Stimulated activated CD4-positive, alpha-beta T cell treated with anti-CD3 and anti-CD28 coated beads, Interleukin-2, amount 100 ng/mL, for 48 hours (primary cell): ENCODE data around the gene STON2.
"Not testable (repeated sequence)": the region's sequence is repeated elsewhere in the genome, so short reads cannot be mapped to it uniquely, and the experiment has no call there.

ENCODE experiments used
- DNase-seq, 2 donors: peaks; one replicate each; pipeline ENCODE4 v3.0.0-alpha.2; 2020

Gene STON2

DNA sequence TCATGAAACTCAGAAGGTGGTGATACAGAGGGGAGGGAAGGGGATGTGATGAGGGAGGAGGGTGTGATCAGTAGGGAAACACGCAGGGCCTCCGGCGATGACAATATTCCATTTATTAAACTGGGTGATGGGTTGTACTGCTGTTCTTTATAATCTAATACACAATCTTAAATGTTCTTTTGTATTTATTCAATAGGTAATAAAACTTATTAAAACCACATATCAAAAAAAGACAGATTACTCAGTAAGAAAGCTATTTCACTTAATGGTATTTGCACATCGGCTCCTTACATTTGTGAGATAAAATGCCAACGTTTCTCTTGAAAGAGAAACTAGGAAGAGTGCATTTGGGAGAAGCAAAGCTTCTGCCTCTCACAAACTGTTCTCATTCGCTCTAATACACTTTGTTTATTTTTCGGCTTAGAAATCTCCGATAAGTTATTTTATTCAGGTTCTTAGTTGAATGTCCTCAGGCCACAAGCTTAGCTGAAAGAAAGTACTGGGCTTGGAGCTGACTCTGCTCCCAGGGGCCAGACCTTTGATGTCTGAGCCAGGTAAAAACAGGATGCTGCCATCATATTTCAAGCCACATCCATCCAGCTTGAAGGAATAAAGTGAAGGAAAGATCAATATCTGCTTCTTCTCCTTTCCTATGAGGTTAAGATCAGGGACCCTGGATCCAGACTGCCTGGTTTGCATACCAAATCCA, 17.5 kb downstream of the STON2 start:
- no peak for DNase-seq

DNA sequence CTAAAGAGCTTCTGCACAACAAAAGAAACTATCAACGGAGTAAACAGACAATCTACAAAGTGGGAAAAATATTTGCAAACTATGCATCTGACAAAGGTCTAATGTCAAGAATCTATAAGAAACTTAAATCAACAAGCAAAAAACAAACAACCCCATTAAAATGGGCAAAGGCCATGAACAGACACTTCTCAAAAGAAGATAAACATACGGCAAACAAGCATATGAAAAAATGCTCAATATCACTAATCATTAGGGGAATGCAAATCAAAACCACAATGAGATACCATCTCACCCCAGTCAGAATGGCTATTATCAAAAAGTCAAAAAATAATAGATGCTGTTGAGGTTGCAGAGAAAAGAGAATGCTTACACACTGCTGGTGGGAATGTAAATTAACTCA, 20.1 kb downstream of the STON2 start:
- DNase-seq = not testable (repeated sequence)

DNA sequence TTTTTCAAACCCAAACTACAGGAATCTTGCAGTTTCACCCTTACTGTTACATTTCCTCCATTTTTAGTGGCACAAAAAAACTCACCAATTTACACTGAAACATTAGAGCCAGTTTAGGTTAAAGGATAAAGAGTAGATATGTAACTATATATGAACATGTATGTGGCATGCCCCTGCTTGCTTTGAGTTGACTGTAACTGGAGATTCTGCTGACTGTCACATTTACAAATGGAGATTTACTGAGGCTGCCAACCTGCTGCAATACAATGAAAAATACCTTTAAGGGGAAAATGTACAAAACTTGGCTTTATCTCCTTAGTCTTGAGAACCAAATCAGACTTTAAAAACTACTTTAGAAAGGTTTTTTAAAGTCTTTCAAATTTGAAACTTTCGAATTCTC, 28.3 kb downstream of the STON2 start:
- no peak for DNase-seq

DNA sequence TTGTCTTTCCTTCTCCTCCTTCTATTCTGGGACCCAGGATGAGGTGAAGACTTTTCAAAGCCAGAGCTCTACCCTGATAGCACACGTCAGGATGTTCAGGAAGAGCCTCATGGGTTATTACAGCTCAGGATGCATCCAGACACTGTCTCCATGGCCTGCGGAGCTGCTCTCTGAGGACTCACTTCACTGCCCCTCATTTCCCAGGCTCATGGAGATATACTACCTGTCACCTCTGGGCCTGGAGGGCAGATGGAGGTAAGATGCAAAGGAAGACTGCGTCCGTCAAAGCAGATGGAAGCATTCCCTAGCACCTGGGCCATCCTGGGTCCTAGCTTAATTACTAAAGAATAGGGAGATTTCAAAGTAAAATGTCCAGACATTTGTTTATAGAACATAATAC, 32.6 kb downstream of the STON2 start:
- DNase-seq = no peak

DNA sequence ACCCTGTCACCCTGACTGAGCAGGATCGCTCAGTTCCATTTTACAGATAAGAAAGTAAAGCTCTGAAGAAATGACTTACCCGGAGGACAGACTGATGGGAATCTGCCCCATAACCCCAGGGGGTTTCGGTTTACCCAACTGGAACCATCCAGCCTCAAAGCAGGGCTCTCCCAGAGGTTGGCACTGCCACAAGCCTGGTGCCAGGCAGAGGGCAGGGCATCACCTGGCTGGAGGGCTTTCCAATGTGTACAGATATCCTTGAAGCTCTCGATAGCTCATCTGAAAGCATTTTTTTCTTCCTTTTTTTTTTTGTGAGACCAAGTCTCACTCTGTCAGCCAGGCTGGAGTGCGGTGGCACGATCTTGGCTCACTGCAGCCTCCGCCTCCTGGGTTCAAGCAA, 33.2 kb downstream of the STON2 start:
- DNase-seq = no peak

DNA sequence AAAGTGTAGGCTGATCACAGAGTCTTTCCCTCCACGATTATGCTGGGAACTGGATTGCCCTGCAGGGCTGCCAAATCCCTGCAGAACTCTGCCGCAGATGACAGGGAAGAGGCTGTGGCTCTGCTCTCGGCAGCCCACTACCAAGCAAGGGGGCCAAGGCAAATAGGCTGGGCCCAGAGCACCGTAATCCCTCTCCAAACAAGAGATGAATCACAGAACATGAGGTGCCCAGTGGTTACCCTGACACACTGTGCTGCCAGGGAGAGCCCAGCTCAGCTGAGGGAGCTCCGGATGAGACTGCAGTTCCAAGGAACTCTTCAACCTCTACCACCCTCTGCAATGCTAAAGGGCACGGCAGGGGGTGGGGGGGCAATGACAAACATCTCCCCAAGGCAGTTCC, 33.9 kb downstream of the STON2 start:
- DNase-seq = no peak

DNA sequence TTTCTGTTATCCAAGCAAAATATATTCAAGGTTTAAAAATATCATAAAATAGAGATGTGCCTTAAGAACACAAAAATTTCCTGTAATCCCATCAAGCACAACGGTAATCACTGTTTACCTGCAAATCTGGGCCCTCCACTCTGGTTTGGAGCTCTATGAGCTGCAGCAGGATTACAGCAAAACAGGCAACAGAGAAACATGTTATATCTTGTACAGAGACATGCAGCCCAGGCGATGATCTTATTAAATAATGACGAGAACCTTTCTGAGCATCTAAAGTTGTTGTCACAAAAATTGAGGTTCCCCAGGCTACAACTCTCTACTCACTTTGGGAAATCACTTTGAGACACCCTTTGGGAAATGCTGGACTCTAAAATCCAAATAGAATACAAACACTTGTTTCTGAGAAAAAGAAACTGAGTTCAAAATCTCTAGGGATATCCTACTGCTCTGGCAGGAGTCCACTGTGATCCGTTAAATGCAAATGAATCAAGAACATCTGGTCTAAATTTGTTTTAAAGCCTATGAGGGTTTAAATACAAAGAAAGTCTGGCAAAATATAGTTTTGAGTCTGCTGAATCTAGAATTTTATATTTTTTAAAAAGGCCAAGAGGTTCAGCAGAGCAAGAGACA, 36.3 kb downstream of the STON2 start:
- DNase-seq = no peak

DNA sequence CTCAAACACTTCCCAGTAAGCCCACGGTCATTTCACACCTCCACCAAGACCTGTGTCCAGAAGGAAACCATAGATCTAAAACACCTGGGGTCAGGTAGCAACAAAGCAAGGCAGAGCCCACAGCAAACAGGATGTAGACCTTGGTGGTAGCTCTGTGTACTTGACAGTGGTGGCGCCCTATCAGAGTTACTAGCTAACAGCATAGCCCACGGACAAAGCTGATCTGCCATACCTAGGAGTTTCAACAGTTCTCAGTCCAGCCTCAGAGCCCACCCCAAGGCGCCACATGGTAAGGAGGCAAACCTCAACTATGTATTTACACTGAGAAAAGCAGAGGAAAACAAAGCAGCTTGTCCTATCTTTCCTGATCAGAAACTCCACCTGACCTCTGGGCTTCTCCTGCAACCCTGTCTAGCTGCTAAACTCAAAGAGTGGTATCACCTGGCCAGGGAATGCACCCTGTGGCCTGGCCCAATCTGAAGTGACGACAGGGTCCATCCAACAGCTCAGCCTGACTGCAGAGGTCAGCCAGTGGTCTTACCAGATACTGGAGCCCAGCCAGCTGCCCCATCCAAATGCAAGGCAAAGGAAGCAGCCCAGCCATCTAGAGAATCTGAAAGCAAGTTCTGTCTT, 46.3 kb downstream of the STON2 start:
- DNase-seq = no peak

DNA sequence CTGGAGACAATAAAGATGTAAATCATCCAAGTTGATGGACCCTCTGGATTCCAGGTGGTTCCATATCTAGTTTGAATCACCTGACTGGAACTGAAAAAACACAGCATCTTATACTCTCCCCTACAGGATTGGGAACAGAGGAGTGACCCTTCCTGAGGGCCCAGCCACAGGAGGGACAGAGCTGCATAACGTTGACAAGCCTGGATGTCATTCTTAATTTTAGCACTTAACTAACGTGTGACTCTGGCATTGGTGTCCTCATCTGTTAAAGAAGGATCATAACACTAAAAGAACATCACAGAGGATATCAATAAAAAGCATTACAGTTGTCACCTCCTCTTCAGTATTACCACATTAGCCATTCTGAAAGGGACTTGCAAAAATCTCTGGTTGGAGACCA, 47.7 kb downstream of the STON2 start:
- no peak for DNase-seq

DNA sequence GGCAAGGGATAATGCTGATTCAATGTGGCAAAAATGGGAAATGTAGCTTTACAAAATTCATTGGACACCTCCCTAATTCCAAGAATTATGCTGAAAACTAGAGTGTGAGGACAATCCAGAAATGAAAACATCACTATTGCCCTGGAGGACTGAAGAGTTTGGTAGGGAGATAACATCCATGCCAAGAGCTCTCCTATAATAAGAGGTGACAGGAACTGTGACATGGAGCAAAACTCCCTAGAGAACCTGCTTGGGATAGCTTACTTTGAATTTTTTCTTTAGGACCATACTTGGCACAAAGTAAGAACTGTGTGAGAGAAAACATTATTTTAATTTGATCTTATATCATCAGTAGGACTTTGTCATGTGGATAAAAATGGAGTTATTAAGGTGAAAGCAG, 48.9 kb downstream of the STON2 start:
- no peak for DNase-seq

DNA sequence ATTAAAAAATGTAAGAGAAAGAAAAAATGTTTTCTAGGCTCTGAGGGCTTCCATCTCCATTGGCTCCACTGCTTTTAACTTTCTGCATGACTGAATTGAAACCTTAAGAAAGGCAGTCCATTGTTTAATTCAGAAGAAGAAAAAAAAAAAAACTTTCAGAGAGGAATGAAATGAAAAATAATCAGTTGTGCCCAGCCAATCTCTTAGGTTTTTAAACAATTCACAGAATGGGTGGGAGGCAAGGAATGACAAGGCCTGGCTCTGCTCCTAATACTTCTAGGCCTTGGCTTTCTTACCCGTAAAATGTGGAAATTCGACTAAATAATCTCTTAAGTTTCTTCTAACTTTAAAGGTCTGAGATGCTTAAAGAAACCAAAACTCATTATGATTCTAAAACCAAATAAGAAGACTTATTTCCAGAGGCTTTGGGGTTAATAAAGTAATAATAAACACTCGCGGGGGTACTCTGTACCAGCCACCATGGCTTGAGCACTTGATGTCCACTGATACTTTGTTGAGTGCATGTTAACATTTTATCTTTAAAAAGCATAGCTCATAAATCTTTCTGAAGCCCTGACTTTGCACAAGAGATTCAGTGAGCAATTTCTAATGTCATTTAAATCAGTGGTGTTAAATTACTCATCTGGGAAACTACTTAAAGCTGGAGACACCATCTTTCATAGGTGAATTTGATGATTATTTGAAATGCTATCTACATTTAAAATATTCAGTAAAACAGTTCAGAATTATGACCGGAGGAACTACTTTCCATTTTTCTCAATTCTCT, 49.6 kb downstream of the STON2 start:
- no peak for DNase-seq

DNA sequence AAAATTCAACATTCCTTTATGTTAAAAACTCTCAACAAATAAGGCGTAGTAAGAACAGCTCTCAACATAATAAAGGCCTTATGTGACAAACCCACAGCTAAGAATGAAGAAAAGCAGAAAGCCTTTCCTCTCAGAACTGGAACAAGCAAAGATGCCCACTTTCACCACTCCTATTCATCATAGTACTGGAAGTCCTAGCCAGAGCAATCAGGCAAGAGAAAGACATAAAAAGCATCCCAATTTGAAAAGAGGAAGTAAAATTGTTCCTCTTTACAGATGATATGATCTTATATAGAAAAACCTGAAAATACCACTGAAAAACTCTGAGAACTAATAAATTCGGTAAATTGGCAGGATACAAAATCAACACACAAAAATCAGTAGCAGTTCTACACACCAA, 52.1 kb downstream of the STON2 start:
- no peak for DNase-seq

DNA sequence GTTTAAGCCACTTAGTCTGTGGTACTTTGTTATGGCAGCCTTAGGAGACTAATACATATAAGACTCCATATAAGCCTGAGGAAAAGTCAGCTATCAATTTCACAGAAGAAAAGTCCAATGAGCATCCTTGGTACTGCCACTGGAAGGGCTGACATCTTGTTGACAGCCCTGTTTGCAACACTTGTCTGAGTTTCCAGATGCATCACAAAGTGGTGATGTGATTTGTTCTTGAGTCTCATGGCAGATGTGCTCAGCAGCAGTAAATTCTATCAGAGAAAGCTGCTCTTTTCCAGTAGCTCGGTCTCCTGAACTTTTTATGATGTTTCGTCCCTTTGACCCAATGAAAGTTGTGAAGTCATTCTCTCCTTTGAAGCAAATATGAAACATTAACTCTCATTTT, 54.3 kb downstream of the STON2 start:
- no peak for DNase-seq

DNA sequence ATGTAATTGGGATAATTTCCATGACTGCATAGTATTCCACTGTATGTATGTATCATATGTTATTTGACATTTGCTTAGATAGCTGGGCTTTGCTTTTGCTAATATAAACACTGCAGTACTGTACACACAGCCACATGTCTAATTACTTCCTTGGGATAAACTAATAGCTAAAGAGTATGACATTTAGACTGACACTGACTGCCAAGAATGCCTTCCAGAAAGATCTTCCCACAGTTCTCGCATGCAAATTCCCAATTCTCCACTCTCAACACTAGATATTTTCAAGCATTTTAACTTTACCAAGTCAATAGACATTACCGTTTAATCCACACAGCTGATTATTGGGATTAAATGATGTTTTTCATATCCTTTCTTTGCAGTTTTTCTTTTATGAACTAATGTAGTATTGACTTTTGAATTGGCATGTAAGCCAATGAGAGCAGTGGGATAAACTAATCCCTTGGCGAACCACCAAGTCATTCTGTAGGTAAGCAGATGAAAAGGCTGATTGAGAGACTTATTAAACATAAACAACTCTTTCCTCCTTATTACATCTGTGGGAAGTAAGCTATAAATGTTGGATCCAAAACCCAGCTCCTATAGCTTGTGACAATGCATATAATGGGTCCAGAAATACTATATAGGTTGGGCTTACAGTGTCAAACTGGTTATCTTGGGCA, 55.5 kb downstream of the STON2 start:
- DNase-seq = no peak

DNA sequence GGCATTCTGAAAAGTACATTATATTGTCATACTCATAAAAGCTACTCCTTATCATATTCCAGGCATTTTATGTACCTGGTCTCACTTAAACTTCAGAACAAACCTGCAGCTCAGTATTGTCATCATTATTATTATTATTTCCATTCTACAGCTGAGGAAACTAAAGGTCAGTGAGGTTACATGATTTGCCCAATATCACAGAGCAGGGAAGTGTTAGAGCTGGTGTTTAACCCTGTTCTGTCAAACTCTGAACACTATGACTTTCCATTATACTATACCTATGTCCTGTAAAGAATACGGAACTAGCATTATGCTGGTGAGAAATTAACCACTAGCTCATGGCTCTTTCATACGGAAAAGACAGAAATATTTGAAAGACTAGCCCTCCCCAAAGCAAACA, 56.4 kb downstream of the STON2 start:
- DNase-seq = no peak

DNA sequence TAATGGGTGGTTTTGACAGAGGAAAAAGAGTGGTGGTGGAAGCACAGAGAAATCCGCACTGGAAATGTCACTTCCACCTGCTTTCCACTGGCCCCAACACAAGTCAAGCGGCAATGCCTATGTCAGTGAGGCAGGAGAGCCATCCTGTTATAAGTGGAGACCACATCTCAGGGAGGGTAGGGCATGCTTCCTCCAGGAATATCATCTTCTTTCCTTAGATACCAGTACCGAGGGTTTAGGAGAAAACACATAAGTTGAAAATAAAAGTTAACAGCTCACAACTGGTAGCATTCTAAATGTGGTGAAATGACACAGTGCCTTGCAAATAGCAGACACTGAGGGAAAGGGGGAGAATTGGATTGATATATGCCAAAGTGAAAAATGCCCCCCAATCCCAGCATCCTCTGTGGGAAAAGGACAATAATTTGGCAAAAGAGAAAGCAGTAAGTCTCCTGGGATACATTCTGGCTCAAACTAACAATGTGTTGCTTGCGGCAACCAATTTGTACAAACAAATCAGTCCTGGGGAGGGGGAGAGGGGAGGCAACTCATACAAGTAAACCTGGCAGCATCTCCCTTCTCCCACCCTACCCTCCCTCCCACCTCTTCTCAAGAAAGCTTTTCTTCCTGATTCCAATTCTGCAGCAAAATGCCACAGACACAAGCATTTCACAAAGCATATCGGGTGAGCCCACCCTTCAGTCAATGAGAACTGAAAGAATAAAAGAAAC, 57.1 kb downstream of the STON2 start:
- no peak for DNase-seq

DNA sequence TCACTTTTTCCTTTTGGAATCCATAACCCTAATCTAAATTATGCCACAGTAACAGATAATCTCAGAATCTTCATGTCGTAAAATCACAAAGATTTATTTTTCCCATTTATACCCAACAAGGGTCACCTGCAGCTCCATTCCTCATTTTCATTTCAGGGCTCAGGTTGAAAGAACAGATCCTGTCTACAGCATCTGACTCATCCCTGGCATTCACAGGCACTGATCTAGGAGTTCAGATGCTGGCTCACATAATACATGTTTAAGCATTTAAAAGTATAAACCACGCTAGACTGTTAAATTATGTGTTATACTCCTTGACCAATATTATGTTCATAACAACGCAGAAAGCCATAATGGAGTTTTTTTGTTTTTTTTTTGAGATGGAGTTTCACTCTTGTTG, 58.3 kb downstream of the STON2 start:
- no peak for DNase-seq

DNA sequence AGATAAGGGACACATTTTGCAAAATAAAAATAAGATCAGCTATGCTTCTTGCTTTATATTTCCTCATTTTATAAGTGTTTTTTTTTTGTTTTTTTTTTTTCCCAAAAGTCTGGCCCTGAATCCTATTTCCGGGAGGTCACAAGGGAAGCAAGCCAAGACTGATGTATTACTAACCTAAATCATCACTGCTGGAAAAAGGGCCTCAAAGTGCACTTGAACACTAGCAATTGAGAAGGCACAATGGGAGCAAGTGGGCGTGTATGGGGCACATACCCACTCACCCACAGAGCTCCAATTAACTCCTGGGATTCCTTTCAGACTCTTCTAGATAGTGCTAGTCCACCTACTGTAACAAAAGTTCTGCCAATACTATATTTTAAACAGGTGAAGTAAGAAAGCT, 58.8 kb downstream of the STON2 start:
- no peak for DNase-seq

DNA sequence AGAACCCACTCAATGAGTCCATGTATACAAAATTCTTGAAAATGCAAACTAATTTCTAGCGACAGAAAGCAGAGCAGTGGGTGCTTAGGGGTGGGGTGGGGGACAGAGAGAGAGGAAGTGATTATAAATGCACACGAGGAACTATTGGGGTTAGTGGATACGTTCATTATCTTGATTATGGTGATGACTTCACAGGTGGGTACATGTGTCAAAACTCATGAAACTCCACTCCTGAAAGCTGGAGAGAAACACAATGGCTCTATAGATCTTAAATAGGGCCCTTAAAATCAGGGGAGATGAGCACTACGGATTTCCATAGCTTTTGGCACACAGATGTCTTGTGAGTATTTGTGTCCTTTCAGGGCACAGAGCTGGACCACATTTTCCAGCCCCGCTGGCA, 59.9 kb downstream of the STON2 start:
- no peak for DNase-seq

DNA sequence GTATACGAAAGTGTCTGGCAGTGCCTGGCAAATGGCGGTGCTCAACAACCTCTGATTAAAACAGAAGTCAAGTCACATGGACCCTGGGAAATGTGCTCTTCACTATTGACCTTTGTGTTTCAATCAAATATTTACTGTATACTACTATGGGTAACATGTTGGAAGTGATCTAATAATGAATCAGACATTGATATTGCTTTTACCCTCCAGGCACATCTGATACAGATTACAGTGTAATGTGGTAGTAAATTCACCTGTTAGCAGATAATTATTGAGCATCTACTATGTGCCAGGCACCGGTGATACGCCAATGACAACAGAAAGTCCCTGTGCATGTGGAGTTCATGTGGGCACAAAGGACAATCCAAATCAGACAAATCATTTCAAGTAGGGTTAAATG, 63.1 kb downstream of the STON2 start:
- no peak for DNase-seq

DNA sequence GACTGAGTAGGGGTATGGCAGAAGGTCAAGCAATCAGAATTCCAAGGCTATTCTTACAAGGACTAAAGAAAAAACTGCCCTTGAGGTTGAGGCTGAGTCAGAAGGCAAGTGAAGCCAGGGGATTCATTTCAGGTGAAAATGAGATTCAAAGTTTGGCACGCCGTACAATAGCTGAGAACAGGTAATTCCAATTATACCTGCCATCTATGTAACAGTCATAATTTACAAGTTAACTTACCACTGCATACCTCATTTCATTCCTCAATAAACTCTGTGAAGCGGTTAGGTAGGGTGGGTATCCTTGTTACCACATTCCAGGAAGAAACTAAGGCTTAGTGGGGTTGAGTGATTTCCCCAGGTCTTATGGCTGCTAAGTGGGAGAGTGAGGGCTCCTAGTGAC, 64.1 kb downstream of the STON2 start:
- DNase-seq = no peak

DNA sequence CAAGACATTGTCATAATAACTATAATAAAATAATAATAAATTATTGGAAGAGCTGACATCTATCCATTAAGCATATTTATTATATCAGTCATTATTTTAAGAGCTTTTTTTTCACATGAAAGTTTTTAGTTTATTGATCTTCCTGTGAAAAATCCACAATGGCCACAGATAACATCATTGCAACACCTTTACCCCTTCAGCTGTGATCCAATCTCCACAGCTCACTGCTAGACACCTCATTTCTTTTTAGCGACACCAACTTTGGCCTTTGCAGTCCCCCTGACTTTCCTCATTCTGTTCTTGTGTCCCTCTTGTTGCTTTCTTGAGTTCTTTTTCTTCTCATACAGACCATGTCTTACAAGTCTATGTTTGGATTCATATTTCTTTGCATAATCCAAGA, 67.4 kb downstream of the STON2 start:
- DNase-seq = no peak
